Left forelimb (tissue), 1 donor: ENCODE results near the gene JUNB.

ENCODE experiments used
- DNase-seq: peaks from one replicate; pipeline ENCODE4 v3.0.0-alpha.2; 2018; ENCODE audit warnings: low spot score

The JUNB gene

DNA sequence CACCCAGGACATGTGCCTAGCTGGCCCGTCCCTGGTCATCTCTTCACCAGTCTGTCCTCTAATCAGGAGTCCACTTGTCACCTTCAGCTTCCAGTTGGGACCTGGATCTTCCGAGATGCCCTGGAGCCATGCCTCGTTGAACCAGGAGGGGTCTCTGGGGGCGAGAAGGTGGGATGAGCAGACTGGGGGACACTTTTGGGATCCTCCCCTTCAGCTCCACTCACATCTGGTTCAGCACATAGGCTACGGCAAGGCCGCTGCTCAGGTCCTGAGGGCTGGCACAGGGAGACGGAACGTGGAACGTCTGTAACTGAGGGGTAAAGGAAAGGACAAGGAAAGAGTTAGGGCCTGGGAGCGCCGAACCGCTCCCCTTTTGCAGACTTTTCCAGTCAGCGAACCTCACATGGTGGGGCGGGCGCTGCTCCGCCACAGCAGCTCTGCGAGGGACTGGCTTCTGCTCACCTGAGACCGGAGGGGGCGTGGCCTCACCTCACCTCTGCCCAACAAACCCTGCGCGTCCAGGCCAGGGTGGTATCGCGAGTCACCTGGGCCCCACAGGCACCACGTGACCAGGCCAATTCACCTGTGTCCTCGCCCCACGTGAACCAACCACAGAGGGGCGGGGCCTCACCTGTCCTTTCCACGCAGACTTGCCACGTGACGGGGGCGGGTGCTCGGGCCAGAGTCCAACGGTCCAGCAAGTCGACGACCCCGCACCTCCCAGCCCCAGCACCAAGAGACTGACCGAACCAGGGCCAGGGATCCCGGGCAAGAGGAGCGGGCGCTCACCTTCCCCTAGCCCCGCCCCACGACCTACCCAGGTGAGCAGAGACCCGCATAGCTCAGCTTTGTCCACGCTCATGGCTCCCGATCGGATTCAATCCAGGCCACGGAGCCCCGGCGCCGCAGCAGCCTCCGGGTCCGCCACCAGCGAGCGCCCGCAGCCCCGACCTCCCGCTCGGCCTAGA lies 16.4 kb upstream of the JUNB start, which contains the start of gene HOOK2:
Gene HOOK2 (minus strand): TSS at position 965 of the 968 bp plus-strand sequence. CDS start 103 bp downstream, at position 862.
- DNase-seq: no peak

DNA sequence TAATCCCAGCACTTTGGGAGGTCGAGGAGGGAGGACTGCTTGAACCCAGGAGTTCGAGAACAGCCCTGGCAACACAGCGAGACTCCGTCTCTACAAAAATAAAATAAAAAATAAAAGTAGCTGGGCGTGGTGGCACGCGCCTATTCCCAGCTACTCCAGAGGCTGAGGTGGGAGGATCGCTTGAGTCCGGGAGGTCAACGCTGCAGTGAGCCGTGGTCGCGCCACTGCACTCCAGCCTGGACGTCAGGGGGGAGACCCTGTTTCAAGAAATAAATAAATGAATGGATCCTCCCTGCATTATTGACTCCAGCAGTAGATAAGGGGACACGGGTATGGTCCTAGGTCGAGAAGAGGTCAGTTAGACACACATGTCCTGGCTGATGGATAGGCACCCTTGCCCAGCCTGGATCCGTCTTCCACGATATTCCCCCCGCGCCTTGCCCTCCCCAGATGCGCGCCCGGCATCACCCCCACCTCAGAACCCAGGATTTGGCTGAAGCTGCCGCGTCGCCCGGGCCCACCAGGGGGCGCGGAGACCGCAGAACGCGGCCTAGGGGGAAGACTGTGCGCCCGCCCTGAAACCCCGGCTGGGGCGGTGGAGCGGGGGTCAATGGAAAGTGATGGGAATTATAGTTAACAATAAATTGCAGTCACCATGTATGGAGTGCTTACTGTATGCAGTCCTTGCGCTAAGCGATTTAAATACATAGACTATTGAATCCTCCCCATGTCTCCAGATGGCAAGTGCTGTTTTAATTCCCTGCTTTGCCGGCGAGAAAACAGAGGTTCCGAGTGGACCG lies 13.9 kb upstream of the JUNB start:
- DNase-seq: peak; percentile 89

DNA sequence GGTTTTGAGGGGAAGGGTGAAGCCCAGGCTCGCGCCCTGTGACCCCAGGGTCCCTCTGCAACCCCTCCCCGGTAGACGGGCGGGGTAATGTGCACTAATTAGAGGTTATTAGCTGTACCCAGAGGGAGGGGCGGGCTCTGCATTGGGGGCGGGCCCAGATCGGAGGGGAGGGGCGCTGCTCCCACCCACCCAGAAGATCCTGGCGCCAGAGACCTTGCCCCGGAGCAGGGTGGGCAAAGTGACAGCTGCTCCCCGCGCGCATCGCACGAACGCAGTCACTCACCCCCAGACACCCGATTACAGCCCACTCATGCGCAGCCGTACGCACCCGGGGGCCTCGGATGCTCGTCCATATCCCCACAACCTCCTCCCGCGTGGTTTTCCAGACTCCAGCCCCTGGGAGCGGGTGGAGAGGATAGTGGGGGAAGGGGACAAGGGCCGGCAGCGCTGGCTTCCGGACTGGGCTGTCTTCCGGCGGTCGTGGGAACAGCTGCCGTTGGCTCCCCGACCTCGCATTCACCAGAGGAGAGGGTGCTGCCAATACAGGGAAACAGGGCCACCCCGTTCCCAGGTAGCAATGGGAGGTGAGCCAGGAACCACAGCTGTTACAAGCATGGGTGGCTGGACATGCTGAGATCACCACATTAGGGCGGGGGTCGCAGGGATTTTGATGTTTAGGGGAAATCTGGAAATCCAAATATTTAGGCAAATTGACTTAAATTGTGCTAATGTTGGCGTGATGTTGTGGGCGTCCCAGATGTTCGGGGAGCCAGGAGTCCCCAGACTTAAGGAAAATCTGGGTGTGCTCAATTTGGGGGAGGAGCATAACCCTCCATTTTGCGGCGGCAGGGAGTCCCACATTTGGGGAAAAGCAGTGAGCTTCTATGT lies 13.0 kb upstream of the JUNB start:
- DNase-seq: peak; percentile 84

DNA sequence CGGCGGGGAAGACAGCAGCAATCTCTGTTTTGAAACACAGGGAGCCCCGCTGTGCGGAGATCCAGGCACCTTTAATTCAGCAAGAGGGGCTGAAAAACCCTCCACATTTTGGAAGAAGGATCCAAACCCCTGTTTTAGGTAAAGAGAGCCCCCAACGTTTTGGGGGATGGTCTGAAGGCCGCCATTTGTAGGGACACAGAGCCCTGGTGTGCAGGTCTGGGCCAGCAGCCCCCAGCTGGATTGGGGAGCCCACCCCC lies 12.5 kb upstream of the JUNB start:
- DNase-seq: no peak

DNA sequence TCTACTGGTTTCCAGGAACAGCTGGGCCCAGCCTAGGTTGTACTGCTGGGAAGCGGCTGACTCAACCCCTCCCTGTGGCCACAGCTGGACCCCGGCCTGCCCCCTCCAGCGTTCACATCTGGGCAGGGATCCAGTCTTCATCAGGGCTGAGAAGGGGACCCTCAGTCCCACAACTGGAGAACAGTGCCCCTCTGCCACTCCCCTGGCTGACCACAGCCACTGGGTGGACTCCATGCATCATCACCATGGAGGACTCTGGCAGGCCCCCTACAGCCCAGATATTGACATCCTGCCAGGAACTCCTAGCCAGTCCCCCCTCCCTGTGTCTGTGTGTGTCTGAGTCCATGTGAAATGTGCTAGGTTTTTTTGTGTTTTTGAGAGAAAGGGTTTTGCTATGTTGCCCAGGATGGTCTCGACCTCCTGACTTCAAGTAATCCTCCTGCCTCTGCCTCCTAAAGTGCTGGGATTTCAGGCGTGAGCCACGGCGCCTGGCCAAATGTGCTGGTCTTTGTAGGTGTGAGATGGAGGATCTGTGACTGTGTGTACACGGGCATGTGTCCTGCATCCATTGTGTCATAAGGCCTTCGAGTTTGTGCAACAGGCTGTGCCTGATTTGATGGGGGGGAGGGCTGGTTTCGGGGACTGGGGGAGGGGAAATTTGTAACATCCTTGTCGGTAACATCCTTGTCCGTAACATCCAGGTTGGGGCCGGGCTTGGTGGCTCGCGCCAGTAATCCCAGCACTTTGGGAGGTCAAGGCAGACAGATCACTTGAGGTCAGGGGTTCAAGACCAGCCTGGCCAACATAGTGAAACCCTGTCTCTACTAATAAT lies 11.9 kb upstream of the JUNB start:
- peak; percentile 92 for DNase-seq

DNA sequence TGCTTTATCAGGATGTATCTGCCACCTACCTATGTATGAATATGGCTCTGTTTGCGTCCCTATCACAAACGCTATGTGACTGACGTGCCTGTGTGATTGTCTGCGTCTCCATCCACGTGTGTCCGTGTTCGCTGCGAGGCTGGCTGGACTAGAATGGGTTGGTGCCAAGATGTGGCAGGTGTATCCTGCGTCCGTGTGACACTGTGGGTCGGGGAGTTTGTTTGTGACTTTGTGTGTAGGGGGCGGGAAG lies 9.2 kb upstream of the JUNB start:
- no peak for DNase-seq

DNA sequence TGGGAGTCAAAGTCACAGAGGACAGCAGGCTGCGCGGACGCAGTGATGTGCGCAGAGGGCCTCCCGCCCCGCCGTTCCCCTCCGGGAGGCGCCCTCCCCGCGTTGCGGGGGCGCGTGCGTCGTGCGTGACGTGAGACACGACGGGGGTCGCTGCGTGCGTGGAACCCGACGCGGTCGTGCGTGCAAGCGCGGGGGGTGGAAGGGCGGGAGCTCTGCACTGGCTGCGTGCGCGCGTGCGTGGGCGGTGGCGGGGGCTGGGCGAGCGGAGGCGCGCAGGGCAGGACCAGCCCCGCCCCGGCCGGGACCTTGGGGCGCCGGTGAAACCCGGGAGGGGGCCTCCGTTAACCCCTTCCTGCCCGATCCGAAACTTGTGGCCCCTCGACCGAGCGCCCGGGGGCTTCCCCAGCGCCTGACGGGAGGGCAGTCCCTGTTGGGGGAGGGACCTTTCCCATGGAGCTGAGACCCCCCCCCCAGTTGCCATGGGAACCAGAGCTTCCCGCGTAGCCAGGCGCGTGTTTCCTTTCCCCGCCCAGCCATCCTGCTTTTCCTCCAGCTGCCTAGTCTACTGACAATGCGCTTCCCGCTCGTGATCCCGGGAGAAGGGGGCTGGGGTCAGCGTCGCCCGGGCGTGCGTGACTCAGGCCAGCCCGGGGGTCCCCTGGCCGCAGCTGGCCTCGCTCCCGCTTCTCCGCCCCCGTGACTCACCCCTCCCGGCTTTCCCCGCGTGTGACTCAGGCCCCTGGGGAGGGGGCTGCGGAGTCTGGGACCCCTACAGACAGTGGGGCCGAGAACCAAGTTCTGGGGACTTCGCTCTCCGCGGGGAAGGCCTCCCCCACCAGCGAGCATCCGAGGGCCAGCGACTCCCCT lies 8.6 kb upstream of the JUNB start:
- peak; percentile 91 for DNase-seq

DNA sequence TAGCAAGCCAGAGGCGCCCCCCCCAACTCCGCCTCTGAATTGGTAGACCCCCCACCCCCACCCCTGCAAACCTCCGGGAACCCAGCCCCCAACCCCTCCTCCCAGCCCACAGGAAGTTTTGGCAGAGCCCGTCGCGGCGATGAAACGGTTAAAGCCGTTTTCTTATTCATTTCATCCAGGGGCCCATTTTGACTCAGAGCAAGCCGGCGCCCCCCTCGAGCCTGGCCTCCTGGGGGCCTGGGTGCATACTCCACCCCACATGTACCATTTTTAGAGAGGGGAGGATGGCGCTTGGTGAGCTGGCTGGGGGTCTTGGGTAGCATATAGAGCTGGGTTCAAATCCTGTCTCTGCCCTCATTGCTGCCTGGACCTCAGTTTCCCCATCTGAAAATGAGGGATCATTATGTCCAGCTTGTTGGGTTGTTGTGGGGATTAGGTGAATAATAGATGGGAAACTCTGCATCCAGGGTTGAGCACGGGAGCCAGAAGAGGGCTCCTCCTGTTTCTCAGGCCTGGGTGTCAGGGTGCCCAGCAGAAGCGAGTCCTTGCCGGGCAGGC lies 7.9 kb upstream of the JUNB start:
- no peak for DNase-seq

DNA sequence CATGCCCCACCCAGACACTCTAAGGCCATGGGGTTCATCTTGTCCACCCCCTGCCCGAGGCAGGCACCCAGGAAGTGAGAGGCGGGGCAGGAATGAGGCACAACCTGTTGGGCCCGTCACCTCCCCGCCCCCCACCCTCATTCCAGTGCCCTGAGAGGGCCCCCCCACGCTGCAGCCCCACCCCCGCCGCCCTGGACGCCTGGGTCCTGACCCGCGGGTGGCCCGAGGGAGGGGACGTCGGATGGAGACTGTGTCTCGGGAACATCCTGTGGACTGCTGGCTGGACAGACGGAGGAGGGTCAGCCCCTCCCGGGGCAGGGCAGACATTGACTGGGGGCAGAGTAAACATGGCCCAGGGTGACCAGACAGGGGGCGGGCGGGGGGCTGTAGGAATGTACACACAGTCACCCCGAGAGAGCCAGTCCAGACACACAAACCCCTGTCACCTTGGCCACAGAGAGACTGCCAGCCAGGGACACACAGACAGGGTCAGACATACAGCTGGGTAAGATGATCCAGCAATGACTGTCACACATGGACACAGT lies 7.4 kb upstream of the JUNB start:
- DNase-seq: no peak

DNA sequence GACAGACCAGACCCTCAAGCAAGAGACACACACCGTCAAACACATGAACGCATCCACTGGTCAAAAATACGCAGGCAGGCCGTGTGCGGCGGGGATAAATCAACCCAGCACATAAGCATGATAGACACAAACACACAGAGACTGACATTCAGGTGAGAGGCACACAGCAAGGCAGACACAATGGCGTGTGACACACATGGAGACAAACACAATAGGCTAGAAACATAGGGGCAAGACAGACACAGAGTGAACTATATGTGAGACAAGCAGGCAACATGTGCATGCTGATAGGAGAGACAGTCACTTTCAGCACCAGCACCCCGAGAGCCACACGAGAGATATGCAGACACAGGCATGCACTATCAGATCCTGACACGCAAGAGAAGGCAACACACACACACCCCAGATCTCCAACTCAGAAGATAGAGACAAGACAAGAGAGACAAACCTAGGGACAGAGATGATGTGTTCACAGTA lies 6.9 kb upstream of the JUNB start:
- DNase-seq: no peak

DNA sequence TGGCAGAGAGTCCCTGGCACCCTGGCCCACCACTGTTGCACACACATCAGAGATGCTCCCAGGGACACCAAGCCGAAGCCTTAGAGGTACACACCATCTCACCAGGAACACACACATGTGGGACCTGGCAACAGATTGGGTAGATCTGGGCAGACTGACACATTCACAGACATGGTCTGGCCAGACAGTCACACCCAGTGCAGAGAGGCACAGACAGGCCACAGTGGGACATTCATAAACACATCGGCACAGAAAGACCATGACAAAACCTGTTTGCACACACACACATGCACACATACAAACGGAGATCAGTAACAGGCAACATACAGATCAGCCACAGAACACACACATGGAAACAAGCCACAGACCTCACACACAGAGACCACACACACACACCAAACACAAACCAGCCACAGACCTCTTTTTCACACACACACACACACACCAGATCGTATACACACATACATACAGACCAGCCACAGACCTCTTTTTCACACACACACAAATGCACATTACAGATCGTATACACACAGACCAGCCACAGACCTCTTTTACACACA lies 6.3 kb upstream of the JUNB start:
- DNase-seq: peak; percentile 60

DNA sequence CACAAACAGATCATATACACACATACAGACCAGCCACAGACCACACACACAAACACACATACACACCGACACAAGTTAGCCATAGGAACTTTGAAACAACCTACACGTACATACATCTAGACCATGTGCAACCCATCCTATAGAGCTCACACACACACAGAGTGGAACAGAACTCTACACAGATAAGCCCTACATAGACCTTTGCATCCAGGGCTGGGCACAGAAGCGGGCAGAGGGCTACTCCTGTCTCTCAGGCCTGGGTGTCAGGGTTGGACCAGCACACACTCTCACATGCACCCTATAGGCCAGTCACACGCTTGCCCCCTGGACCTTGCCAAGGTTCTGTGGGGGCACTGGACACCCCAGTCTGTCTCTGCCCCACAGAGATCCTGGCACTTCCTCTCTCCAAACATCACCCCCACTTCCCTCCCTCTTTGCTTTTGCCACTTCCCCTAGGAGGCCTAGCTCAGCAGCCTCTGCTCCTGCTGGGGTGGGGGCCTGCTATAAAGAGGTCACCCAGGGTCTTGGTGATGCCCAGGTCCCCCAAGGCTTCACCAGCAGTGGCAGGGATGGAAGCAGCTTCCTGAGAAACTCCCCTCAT lies 5.8 kb upstream of the JUNB start:
- DNase-seq: no peak

DNA sequence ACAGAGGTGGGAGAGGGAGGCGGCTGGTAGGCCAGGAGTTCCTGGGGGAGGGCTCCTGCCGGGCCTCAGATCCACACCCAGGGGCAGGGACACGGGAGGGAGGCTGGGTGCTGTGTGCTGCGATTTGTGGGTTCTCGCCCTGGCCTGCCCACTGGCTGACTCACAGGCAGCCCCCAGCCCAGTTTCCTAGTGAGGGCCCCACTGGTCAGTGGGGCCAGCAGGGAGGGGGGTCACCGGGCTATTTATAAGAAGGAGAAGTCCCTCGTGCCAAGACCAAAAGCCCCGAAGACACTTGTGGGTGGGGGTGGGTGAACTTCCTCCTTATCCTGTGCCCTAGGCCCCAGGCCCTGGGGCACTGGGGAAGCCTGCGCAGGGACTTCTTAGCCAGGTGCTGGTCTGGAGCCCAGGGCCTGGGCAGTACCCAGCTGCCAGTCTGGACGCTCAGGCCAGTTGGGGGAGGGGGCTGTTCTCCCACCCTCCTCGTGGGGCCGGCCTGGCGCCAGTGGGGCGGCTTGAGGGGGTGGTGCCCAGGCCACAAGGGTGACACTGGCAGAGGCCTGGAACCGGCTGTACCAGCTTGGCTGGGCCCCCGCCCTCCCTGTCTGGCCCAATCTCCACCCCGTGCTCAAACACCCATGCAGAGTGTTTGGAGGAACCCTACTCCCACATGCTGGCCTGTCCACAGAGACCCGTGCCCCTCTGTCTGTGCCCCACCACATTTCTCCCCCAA lies 5.0 kb upstream of the JUNB start:
- DNase-seq: no peak

DNA sequence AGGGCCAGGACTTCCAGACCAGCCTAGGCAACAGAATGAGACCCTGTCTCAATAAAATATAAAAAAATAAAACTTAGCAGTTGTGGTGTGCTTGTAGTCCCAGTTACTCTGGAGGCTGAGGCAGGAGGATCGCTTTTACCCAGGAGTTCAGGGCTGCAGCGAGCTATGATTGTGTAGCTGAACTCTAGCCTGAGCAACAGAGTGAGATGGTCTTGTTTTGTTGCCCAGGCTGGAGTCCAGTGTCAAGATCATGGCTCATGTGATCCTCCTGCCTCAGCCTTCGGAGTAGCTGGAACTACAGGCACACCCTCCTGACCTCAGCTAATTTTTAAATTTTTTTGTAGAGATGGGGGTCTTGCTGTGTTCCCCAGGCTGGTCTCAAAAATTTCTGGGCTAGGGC lies 4.3 kb upstream of the JUNB start:
- DNase-seq: no peak

DNA sequence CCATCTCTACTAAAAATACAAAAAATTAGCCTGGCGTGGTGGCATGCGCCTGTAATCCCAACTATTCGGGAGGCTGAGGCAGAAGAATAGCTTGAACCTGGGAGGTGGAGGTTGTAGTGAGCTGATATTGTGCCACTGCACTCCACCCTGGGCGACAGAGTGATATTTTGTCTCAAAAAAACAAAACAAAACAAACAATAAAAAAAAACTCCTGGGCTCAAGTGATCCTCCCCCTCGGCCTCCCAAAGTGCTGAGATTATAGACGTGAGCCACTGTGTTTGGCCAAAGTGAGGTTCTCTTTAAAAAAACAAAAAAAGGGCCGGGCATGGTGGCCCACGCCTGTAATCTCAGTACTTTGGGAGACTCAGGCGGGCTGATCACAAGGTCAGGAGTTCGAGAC lies 3.8 kb upstream of the JUNB start:
- DNase-seq: no peak

DNA sequence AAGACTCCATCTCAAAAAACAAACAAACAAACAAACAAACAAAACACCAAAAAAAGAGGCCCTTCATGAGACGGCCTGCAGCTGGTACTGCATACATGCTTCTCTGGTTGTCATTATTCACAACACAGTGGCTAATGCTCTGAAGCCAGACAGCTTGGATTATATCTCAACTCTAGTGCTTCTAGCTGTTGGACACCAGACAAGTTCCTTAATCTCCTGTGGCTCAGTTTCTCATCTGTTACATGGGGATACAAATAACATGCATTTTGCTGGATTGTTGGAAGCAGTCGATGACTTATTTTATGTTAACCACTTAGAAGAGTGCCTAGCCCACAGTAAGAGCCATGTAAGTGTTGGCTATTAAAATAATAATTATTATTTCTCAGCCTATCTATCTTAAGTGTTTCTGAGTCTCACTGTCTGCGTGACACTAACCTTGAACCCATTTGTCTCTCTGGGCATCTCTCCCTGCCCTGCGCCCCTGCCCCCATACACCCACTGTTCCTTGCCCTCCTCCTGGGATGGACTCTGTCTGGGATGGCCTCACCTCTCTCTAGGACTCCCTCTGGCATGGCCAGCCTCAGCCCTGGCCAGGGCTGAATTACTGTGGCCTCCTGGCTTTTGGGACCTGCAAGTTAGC lies 3.1 kb upstream of the JUNB start:
- DNase-seq: no peak

DNA sequence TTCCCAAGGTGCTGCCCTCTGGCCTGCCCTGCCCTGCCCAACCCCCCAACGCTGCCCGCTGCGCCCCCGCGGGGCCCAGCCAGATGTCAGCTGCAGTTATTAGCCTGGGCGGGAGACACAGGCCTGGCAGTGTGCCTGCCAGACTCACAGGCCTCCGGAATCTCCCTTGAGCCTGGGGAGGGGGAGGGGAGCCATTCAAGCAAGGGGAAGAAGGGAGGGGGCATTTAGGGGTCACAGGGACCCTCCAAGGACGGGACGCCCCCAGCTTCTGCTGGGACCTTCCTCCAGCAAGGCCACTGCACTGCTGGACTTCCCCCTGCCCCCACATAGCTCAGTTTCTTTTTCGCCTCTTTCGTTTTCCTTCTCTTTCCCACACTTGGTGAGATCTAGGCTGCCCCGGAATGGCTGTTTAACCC lies 2.6 kb upstream of the JUNB start:
- DNase-seq: no peak
